GM12875 (cell line): ENCODE measurements around the gene WFDC6.
"Not testable (repeated sequence)": the region's sequence is repeated elsewhere in the genome, so short reads cannot be mapped to it uniquely, and the experiment has no call there.

Experiments used
- H3K4me3 ChIP-seq: one replicate; pipeline ENCODE4 v1.5.1; 2011; ENCODE audit warnings: low read depth, low read length, control low read depth
- CTCF ChIP-seq: IDR thresholded peaks from 2 replicates; pipeline ENCODE4 v1.5.1; 2011; ENCODE audit warnings: low read depth, mild to moderate bottlenecking, control low read depth, inconsistent platforms, low read length, moderate library complexity, borderline replicate concordance; ENCODE audit not compliant: insufficient read depth

The WFDC6 gene

DNA sequence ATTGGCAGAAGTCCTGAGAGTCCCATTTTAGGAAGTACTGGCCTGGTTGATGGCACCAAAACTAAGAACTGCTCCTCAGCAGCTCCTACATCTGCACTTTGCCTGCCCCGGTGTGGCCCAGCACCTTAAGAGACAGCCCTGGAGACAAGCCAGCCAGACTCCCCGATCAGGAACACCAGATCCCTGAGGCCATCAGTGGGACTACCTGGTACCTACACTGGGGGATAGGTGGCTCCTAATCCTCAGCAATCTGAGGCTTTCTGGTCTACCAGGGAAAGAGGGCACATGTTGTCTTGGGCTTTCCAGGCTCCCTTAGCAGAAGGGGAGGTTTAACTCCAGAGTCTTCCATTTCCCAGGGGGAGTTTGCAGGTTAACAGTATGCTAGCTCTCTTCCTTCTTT lies at the start of gene WFDC6:
Gene WFDC6 (minus strand): TSS at position 101 of the 400 bp plus-strand sequence. CDS start 75 bp downstream, at position 26.
- H3K4me3 ChIP-seq: no peak within 1 kb of the TSS
- no peak for TF ChIP-seq CTCF

GRCh38 chr20:45588800-45589199 lies 49.5 kb upstream of the WFDC6 start:
- no peak overlapping the region for H3K4me3 ChIP-seq
- no peak for TF ChIP-seq CTCF

DNA sequence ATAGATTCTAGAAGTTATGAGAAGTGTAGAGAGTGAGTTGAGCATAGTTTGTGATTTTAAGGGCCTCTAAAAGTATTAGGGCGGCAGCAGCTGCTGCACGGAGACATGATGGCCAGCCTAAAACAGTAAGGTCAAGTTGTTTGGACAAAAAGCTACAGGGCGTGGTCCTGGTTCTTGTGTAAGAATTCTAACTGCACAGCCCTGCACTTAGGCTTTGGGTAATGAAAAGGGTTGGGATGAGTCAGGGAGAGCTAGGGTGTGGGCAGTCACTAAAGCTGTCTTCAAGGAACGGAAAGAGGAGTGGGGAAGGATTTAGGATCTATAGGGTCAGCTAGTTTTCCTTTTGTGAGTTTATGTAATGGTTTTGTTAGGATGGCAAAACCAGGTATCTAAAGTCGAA lies 46.7 kb upstream of the WFDC6 start:
- not testable (repeated sequence) for H3K4me3 ChIP-seq

- H3K4me3 ChIP-seq: not testable (repeated sequence)
Measured at GRCh38 chr20:45584294-45584693, 45.0 kb upstream of the WFDC6 start.

- no peak overlapping the region for H3K4me3 ChIP-seq
- no peak for TF ChIP-seq CTCF
Measured at GRCh38 chr20:45583502-45583901, 44.2 kb upstream of the WFDC6 start.

DNA sequence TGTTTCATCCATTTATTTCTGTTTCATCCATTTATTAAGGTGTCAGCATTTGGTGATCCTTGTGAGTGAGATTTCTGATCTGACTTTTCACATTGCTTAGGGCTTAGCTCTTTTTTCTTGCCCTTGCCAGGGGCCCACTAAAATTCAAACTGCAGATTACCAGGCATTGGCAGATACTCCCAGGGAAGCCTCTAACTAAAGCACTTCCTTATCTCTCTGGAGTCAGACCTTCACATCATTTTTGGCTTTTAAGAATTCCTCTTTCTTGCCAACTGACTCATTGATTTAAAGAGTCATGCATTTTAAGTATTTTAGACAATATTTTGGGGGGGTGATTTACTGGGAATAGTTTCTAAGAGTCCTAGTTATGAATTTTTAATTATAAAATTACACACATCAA lies 42.4 kb upstream of the WFDC6 start:
- no peak for TF ChIP-seq CTCF
- no peak overlapping the region for H3K4me3 ChIP-seq

- TF ChIP-seq CTCF: no peak
- no peak within 1 kb of the TSS for H3K4me3 ChIP-seq
Measured at GRCh38 chr20:45579184-45579583, 39.9 kb upstream of the WFDC6 start, which contains the start of gene WFDC8. WFDC8 (minus strand) TSS chr20:45579284; CDS start chr20:45579247, 37 bp downstream.

- TF ChIP-seq CTCF: no peak
- H3K4me3 ChIP-seq: no peak overlapping the region
Measured at GRCh38 chr20:45578231-45578630, 38.9 kb upstream of the WFDC6 start.
